ENCODE data around the gene KLHL29. TPM values are rescaled to one million over a fixed set of nuclear protein-coding genes. Genes with fewer than 3 reads are reported as not detected.

The KLHL29 gene
- total RNA-seq, 2 donors from 2014 or later: 2.0 to 2.9 TPM

GRCh38 chr2:23491591-23492336 is 106.8 kb downstream of the KLHL29 start:
- TF ChIP-seq, protein P1, sequence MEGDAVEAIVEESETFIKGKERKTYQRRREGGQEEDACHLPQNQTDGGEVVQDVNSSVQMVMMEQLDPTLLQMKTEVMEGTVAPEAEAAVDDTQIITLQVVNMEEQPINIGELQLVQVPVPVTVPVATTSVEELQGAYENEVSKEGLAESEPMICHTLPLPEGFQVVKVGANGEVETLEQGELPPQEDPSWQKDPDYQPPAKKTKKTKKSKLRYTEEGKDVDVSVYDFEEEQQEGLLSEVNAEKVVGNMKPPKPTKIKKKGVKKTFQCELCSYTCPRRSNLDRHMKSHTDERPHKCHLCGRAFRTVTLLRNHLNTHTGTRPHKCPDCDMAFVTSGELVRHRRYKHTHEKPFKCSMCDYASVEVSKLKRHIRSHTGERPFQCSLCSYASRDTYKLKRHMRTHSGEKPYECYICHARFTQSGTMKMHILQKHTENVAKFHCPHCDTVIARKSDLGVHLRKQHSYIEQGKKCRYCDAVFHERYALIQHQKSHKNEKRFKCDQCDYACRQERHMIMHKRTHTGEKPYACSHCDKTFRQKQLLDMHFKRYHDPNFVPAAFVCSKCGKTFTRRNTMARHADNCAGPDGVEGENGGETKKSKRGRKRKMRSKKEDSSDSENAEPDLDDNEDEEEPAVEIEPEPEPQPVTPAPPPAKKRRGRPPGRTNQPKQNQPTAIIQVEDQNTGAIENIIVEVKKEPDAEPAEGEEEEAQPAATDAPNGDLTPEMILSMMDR (IDR thresholded peaks at IDR 0.05): no peak
- Histone ChIP-seq H3K9ac (ENCODE audit: low read depth in 2 of 2, low read length in 2 of 2) (no peak overlapping the region), H3K4me1 (no peaks in the 10 kb centered on the region), H3K4me3 (no peak overlapping the region), H3K9me3 (no peaks in the 10 kb centered on the region), H3K27me3 (no peaks in the 10 kb centered on the region), H3K27ac (no peak overlapping the region), H3K36me3 (no peaks in the 10 kb centered on the region)
- intact Hi-C loops (cut with DNase I): no loop called here
- no peak for DNase-seq

DNA sequence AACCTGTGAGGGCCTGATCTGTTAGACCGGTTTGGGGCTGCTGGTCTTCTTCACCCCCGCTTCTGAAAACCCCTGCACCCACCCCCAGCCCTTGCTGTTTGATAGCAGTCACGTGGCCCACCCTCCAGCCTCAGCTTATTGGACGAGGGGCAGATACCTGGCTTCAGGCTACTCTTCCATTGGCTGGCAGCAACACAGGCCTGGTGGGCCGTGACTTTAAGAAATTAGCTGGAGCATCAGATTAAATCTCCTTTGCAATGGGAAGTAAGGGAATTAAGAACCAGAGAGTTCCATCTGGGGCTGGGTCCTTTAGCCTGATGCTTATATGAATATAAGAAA is 107.3 kb downstream of the KLHL29 start:
- Histone ChIP-seq H3K9ac (ENCODE audit: low read depth in 2 of 2, low read length in 2 of 2) (no peak overlapping the region), H3K9me3 (no peaks in the 10 kb centered on the region), H3K27me3 (no peaks in the 10 kb centered on the region), H3K4me1 (no peaks in the 10 kb centered on the region), H3K4me3 (no peak overlapping the region), H3K36me3 (no peaks in the 10 kb centered on the region), H3K27ac (no peak overlapping the region)
- intact Hi-C loops (cut with DNase I): no loop called here
- no peak for DNase-seq
- TF ChIP-seq, protein P1 (IDR thresholded peaks at IDR 0.05): no peak

GRCh38 chr2:23492921-23493320 is 107.9 kb downstream of the KLHL29 start:
- H3K4me3 ChIP-seq: no peak overlapping the region
- no peak overlapping the region for H3K27ac ChIP-seq
- no peak overlapping the region for H3K9ac ChIP-seq (ENCODE audit: low read depth in 2 of 2, low read length in 2 of 2)
- no peaks in the 10 kb centered on the region for H3K27me3 ChIP-seq
- no peaks in the 10 kb centered on the region for H3K4me1 ChIP-seq
- H3K9me3 ChIP-seq: no peaks in the 10 kb centered on the region
- no peak for DNase-seq
- intact Hi-C loops (cut with DNase I): no loop called here
- TF ChIP-seq, protein P1 (IDR thresholded peaks at IDR 0.05): no peak
- H3K36me3 ChIP-seq: no peaks in the 10 kb centered on the region

GRCh38 chr2:23493846-23494245 is 108.9 kb downstream of the KLHL29 start:
- Histone ChIP-seq H3K4me3 (no peak overlapping the region), H3K9me3 (no peaks in the 10 kb centered on the region), H3K36me3 (no peaks in the 10 kb centered on the region), H3K27me3 (no peaks in the 10 kb centered on the region), H3K4me1 (no peaks in the 10 kb centered on the region), H3K27ac (no peak overlapping the region), H3K9ac (ENCODE audit: low read depth in 2 of 2, low read length in 2 of 2) (no peak overlapping the region)
- intact Hi-C loops (cut with DNase I): no loop called here
- TF ChIP-seq, protein P1 (IDR thresholded peaks at IDR 0.05): no peak
- no peak for DNase-seq

DNA sequence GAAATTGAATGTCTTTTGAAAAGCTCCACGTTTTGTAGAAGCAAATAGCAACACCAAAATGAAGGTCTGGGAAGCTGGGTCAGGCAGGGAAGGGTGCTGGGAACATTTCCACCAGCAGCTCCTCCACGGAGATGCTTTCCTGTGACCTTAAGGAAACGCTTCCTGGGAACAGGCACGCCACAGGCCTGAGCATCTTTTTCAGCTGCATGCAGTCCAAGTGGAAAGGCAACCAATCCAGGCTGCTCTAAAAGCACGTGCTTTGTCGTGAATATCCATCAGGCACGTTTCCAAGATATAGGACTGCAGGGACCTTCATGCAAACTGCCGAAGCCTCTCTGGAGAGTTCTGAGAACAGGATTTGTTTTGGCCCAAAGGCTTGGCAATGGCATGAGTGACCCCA is 109.3 kb downstream of the KLHL29 start:
- no peaks in the 10 kb centered on the region for H3K4me1 ChIP-seq
- H3K27ac ChIP-seq: no peak overlapping the region
- no peaks in the 10 kb centered on the region for H3K9me3 ChIP-seq
- H3K9ac ChIP-seq (ENCODE audit: low read depth in 2 of 2, low read length in 2 of 2): no peak overlapping the region
- no peak overlapping the region for H3K4me3 ChIP-seq
- H3K27me3 ChIP-seq: no peaks in the 10 kb centered on the region
- intact Hi-C loops (cut with DNase I): no loop called here
- no peaks in the 10 kb centered on the region for H3K36me3 ChIP-seq
- TF ChIP-seq, protein P1 (IDR thresholded peaks at IDR 0.05): no peak
- DNase-seq: no peak

Measured in colonic mucosa (tissue), 4 donors.